Measurements from ENCODE around the gene PPP1CA.

GRCh38 chr11:67404515-67405195 lies 3.0 kb upstream of the PPP1CA start:
- TF ChIP-seq CTCF (IDR thresholded peaks at IDR 0.05) (no peak), POLR2A (IDR thresholded peaks at IDR 0.05) (no peak), EP300 (IDR thresholded peaks at IDR 0.05) (no peak)
